HepG2 (cell line): ENCODE data around the gene SLC22A13. TPM values are rescaled to one million over a fixed set of nuclear protein-coding genes. Genes with fewer than 3 reads are reported as not detected.

Source experiments
- ATAC-seq: fragments of 200-7000 bp; cut with Tn5 transposase; 3 replicates; pipeline ENCODE4 v1.9.1; 2020; ENCODE audit warnings: mild to moderate bottlenecking, moderate library complexity
- BruUV-seq: library from RNA; stranded (reverse); fragments of 400-500 nt; replicated peaks from 2 replicates; lab custom pipeline; 2021; lab: Mats Ljungman, UMichigan
- CTCF ChIA-PET: fragments of 300-600 bp; formaldehyde crosslinking; extraction: SDS; loops from one replicate; lab custom pipeline; 2021; ENCODE audit warnings: low total read pairs, inconsistent platforms, low intra/inter-chr PET ratio; lab: Yijun Ruan, JAX
- POLR2A ChIA-PET: fragments of 350-600 bp; sonication (Branson Sonifier 250); formaldehyde crosslinking; loops from one replicate; lab custom pipeline; 2020; ENCODE audit warnings: antibody characterized with exemption, inconsistent platforms; lab: Yijun Ruan, JAX
- DNase-seq: peaks from one replicate; pipeline ENCODE4 v3.0.0-alpha.2; 2015; ENCODE audit warnings: low spot score
- FAIRE-seq: peaks from 3 replicates; lab custom pipeline; 2011; peaks lifted over from hg19 to GRCh38; lab: Jason Lieb, UNC
- H2AFZ ChIP-seq: one replicate; pipeline ENCODE4 v1.6.1; 2011; ENCODE audit warnings: low read length, inconsistent platforms
- H3K27ac ChIP-seq: fragments of 300-600 bp; 3 replicates; pipeline ENCODE4 v1.8.0; 2011; ENCODE audit warnings: mixed run types, mild to moderate bottlenecking, mixed read lengths, low read length, inconsistent platforms; ENCODE audit not compliant: insufficient read depth; ENCODE audit errors: extremely low read length
- H3K27me3 ChIP-seq, 2 experiments: fragments of 200-600 bp in 1 of 2; 2 replicates in 1 of 2; 3 replicates in 1 of 2; pipeline versions ENCODE4 v1.6.0 to v1.8.0; 2011; ENCODE audit warnings: low read length in 2 of 2, mild to moderate bottlenecking in 2 of 2, moderate library complexity in 2 of 2, inconsistent platforms in 1 of 2; ENCODE audit not compliant: insufficient read depth in 2 of 2, control insufficient read depth in 1 of 2
- H3K36me3 ChIP-seq, 2 experiments: fragments of 200-600 bp in 1 of 2; replicated peaks in 1 of 2; 2 replicates in 1 of 2; 3 replicates in 1 of 2; pipeline versions ENCODE4 v1.5.1 to v1.8.0; 2011; ENCODE audit warnings: low read length in 2 of 2, inconsistent platforms in 1 of 2; ENCODE audit not compliant: insufficient read depth in 2 of 2, control insufficient read depth in 1 of 2
- H3K4me1 ChIP-seq: 2 replicates; pipeline ENCODE4 v1.5.1; 2012; ENCODE audit warnings: low read length, inconsistent platforms; ENCODE audit not compliant: insufficient read depth
- H3K4me2 ChIP-seq: 2 replicates; pipeline ENCODE4 v1.6.0; 2011; ENCODE audit warnings: low read depth, low read length, inconsistent platforms
- H3K4me3 ChIP-seq, 3 experiments: fragments of 200-600 bp in 1 of 3; sonication (generic), shearing (Covaris generic) in 1 of 3; replicated peaks in 1 of 3; 2 replicates each; pipeline ENCODE4 v1.5.1; 2011 to 2016; ENCODE audit warnings: low read length in 3 of 3, inconsistent platforms in 2 of 3, low read depth in 2 of 3, mild to moderate bottlenecking in 2 of 3, control low read depth in 1 of 3, mixed read lengths in 1 of 3; ENCODE audit not compliant: insufficient read depth in 1 of 3
- H3K79me2 ChIP-seq: one replicate; pipeline ENCODE4 v1.6.1; 2011; ENCODE audit warnings: low read length, inconsistent platforms; ENCODE audit not compliant: insufficient read depth
- H3K9ac ChIP-seq: 2 replicates; pipeline ENCODE4 v1.6.0; 2011; ENCODE audit warnings: mild to moderate bottlenecking, low read depth, low read length, inconsistent platforms; ENCODE audit not compliant: insufficient read depth
- H3K9me3 ChIP-seq: 2 replicates; pipeline ENCODE4 v1.5.1; 2012; ENCODE audit warnings: mild to moderate bottlenecking, low read length
- H4K20me1 ChIP-seq: 2 replicates; pipeline ENCODE4 v1.6.0; 2011; ENCODE audit warnings: inconsistent platforms, mild to moderate bottlenecking, low read length, moderate library complexity; ENCODE audit not compliant: insufficient read depth
- GATAD2A ChIP-seq: IDR thresholded peaks from 2 replicates; pipeline ENCODE4 v1.6.1; 2016
- MAZ ChIP-seq, 2 experiments: sonication (generic) in 1 of 2; formaldehyde crosslinking in 1 of 2; IDR thresholded peaks; 2 replicates each; pipeline versions ENCODE4 v1.5.0 to v1.6.1; 2012 to 2020; ENCODE audit warnings: low read depth in 2 of 2, mild to moderate bottlenecking in 2 of 2, borderline replicate concordance in 1 of 2, improper control_type of control experiment in 1 of 2, low read length in 1 of 2, missing genetic modification reagents in 1 of 2, moderate library complexity in 1 of 2
- SNAI1 ChIP-seq: sonication (generic); formaldehyde crosslinking; IDR thresholded peaks from 2 replicates; pipeline ENCODE4 v1.5.0; 2020; ENCODE audit warnings: mild to moderate bottlenecking, missing genetic modification reagents, borderline replicate concordance
- SNRNP70 ChIP-seq: fragments of 200-400 bp; formaldehyde crosslinking; IDR thresholded peaks from 2 replicates; pipeline ENCODE4 v1.6.1; 2017; ENCODE audit warnings: mild to moderate bottlenecking, low read depth, low read length, moderate library complexity
- TBL1XR1 ChIP-seq: fragments of 150-350 bp; IDR thresholded peaks from 2 replicates; pipeline ENCODE4 v1.6.1; 2014; ENCODE audit warnings: borderline replicate concordance, low read length; ENCODE audit not compliant: partially characterized antibody
- ZBTB1 ChIP-seq: sonication (generic); formaldehyde crosslinking; IDR thresholded peaks from 2 replicates; pipeline ENCODE4 v1.4.0; 2020; ENCODE audit warnings: missing genetic modification reagents, borderline replicate concordance
- ZNF253 ChIP-seq: sonication (generic); formaldehyde crosslinking; IDR thresholded peaks from 2 replicates; pipeline ENCODE4 v1.8.0; 2022; ENCODE audit warnings: mild to moderate bottlenecking, missing genetic modification reagents, borderline replicate concordance
- ZNF468 ChIP-seq: sonication (generic); formaldehyde crosslinking; IDR thresholded peaks from 2 replicates; pipeline ENCODE4 v1.8.0; 2022; ENCODE audit warnings: mild to moderate bottlenecking, moderate library complexity, missing genetic modification reagents
- ZNF563 ChIP-seq: sonication (generic); formaldehyde crosslinking; IDR thresholded peaks from 2 replicates; pipeline ENCODE4 v1.8.0; 2022; ENCODE audit warnings: mild to moderate bottlenecking, moderate library complexity, missing genetic modification reagents
- ZNF570 ChIP-seq: sonication (generic); formaldehyde crosslinking; IDR thresholded peaks from 2 replicates; pipeline ENCODE4 v1.4.0; 2020; ENCODE audit warnings: mild to moderate bottlenecking, missing genetic modification reagents, borderline replicate concordance
- ZNF788 ChIP-seq: sonication (generic); formaldehyde crosslinking; IDR thresholded peaks from 2 replicates; pipeline ENCODE4 v1.5.0; 2020; ENCODE audit warnings: mild to moderate bottlenecking, missing genetic modification reagents, borderline replicate concordance
- WGBS: methylation state at CpG from one replicate; pipeline ENCODE4 v1.1.6; 2017; ENCODE audit warnings: low lambda C conversion rate; 5-methylcytosine and 5-hydroxymethylcytosine counted together
- in situ Hi-C: cut with HindIII; loops from 2 replicates; pipeline ENCODE4 v1.10.0; 2017; ENCODE audit warnings: low pct_unique_long_range_greater_than_20kb; ENCODE audit not compliant: extremely low pct_ligation_motif_present
- intact Hi-C: fragments of 100-400 bp; cut with micrococcal nuclease; formaldehyde crosslinking; loops from one replicate; pipeline ENCODE4 v1.10.0; 2022; ENCODE audit not compliant: unreplicated experiment
- polyA plus RNA-seq, 8 experiments: library from polyadenylated mRNA; depleted of rRNA in 3 of 8; stranded (reverse) in 7 of 8; unstranded in 1 of 8; fragments of >200 nt; fragmentation: Illumina TruSeq in 4 of 8; extraction: Trizol in 4 of 8; gene quantifications; 2 replicates each; pipeline versions ENCODE4 v1.2.1 to v1.2.3, GENCODE V29; 2011 to 2016; ENCODE audit warnings: low read depth in 4 of 8, missing spikeins in 1 of 8, mixed read lengths in 1 of 8; ENCODE audit not compliant: insufficient read depth in 1 of 8
- total RNA-seq, 5 experiments: library from RNA; depleted of rRNA; stranded (reverse); fragments of >200 nt; fragmentation: Illumina TruSeq; extraction: Trizol; gene quantifications; 2 replicates each; pipeline ENCODE4 v1.2.3, GENCODE V29; 2016; ENCODE audit warnings: low read depth in 1 of 5
- TF ChIP-seq, protein P1 (sequence below): sonication (generic); formaldehyde crosslinking; IDR thresholded peaks from 2 replicates; pipeline ENCODE4 v1.5.0; 2020; ENCODE audit warnings: missing genetic modification reagents

The SLC22A13 gene
- total and polyA plus RNA-seq, 2 of the 13 experiments (the other 11 are each of a cell fraction or from before 2014, with no cell fraction given), result 0.20 TPM; not detected in 1

GRCh38 chr3:38278841-38279240, 13.2 kb downstream of the SLC22A13 start:
- ChIA-PET POLR2A (no interaction called here), CTCF (no interaction called here)
- H3K4me2 ChIP-seq, result no peak overlapping the region
- no peak for TF ChIP-seq SNRNP70
- no peak for TF ChIP-seq TBL1XR1
- no peak for TF ChIP-seq ZNF570 (CRISPR knock-in tag)
- no peak for TF ChIP-seq ZNF788 (CRISPR knock-in tag)
- TF ChIP-seq ZNF468 (CRISPR knock-in tag), result no peak
- TF ChIP-seq SNAI1 (CRISPR knock-in tag), result no peak
- no peak for TF ChIP-seq GATAD2A (CRISPR knock-in tag)
- TF ChIP-seq ZBTB1 (CRISPR knock-in tag), result no peak
- TF ChIP-seq, protein P1, sequence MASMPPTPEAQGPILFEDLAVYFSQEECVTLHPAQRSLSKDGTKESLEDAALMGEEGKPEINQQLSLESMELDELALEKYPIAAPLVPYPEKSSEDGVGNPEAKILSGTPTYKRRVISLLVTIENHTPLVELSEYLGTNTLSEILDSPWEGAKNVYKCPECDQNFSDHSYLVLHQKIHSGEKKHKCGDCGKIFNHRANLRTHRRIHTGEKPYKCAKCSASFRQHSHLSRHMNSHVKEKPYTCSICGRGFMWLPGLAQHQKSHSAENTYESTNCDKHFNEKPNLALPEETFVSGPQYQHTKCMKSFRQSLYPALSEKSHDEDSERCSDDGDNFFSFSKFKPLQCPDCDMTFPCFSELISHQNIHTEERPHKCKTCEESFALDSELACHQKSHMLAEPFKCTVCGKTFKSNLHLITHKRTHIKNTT (CRISPR knock-in tag), result no peak
- TF ChIP-seq ZNF563, result no peak
- TF ChIP-seq ZNF253 (CRISPR knock-in tag), result no peak
- TF ChIP-seq MAZ (IDR thresholded peaks at IDR 0.05; ENCODE audit: borderline replicate concordance, low read depth, low read length), result no peak
- TF ChIP-seq MAZ (CRISPR knock-in tag; IDR thresholded peaks at IDR 0.05; ENCODE audit: low read depth), result no peak
- TF ChIP-seq, all 625 proteins: peak for 0
- peaks cover 1 to 10% of the 10 kb centered on the region in 2 experiments; a peak in 2 of 5 replicates for H3K27me3 ChIP-seq
- no peak for ATAC-seq
- no peaks in the 10 kb centered on the region for H3K79me2 ChIP-seq
- no peak for DNase-seq
- H3K9me3 ChIP-seq, result no peaks in the 10 kb centered on the region
- no peak overlapping the region for H3K27ac ChIP-seq
- H3K36me3 ChIP-seq, result no peaks in the 10 kb centered on the region
- no TSS peak for BruUV-seq
- no peak overlapping the region for H3K9ac ChIP-seq
- FAIRE-seq, result no peak
- intact Hi-C loops (no loop called here), in situ Hi-C loops (loop anchor here (10.0 kb wide), 1 partner anchor 164 kb away; no protein-coding TSS in a partner anchor)
- H4K20me1 ChIP-seq, result no peaks in the 10 kb centered on the region
- H3K4me1 ChIP-seq, result no peaks in the 10 kb centered on the region
- 34% methylated on average over 5 of the region's 5 CpGs for WGBS
- no peak overlapping the region for H3K4me3 ChIP-seq
- no peak overlapping the region for H2AFZ ChIP-seq
